ENCODE data around the gene LRCOL1.

Gene LRCOL1

DNA sequence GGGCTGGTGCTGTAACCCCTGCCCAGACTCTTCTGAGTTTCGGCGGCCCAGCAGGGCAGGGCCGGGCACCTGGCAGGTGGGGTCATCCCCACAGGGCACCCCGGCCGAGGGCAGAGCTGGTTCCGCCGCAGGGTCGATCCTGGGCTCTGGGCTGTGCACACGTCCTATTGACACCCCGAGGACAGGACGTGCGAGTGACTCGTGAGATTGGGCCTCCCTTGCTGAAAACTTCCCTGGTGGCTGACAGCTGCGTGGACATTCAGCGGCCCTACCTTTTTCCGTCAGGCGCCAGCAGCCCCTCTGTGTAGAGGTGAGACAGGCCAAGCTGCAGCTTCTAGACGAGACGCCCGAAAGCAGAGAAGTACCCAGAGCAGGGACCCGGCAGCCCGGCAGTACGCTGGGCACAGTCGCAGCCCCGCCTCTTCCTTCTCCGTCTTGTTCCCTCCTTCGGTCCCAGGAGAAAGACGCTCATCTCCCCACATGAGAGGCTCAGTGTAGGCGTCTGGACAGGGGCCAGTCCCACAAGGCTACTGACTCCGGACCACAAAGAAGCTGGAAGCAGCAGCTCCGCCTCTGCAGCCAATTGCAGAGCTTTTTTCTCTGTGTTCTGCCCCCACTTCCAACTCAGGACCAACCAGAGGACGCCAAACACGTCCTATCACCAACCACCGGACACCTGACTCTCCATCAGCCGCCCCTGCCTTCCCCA is at the start of gene LRCOL1:
TSS of gene LRCOL1 (minus strand) at position 532 of the 709 bp plus-strand sequence. CDS start 4,331 bp downstream, outside the sequence.
- no peak for TF ChIP-seq CTCF (IDR thresholded peaks at IDR 0.05; ENCODE audit: insufficient read depth, low read length, poor library complexity, severe bottlenecking)
- H3K27me3 ChIP-seq (replicated peaks; ENCODE audit: control insufficient read depth, insufficient read depth, low read length) = no peaks in the 10 kb centered on the region; the same call in 1 of the 2 replicates
- H3K36me3 ChIP-seq (ENCODE audit: control insufficient read depth, insufficient read depth, low read length) = no peaks in the 10 kb centered on the region
- no peak for DNase-seq (ENCODE audit: extremely low read depth, insufficient read length)
- no peak within 1 kb of the TSS for H3K4me3 ChIP-seq (replicated peaks; ENCODE audit: low read depth, low read length)

DNA sequence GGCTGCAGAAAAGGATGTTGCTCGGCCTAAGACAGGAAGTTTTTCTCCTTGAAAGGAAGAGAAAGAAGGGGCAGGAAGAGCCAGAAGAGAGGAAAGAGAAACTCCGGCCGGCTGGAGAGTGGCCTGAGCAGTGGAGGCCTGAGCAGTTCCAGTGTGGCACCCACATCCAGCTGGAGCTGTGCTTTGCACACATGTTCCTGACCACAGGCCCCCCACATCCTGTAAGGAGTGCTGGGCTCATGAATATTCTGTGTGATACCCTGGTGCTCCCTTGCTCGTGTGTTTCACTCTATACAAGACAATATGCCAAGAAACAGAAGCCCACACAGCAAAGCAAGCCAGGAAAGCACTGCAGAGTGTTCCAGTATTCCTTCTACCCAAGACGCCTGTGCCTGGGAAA is 49.7 kb upstream of the LRCOL1 start:
- H3K4me3 ChIP-seq (replicated peaks; ENCODE audit: low read depth, low read length) = no peak overlapping the region
- DNase-seq (ENCODE audit: extremely low read depth, insufficient read length) = no peak
- peaks cover 47% of the 10 kb centered on the region for H3K36me3 ChIP-seq (ENCODE audit: control insufficient read depth, insufficient read depth, low read length)
- TF ChIP-seq CTCF (IDR thresholded peaks at IDR 0.05; ENCODE audit: insufficient read depth, low read length, poor library complexity, severe bottlenecking) = no peak
- no peaks in the 10 kb centered on the region for H3K27me3 ChIP-seq (replicated peaks; ENCODE audit: control insufficient read depth, insufficient read depth, low read length)

DNA sequence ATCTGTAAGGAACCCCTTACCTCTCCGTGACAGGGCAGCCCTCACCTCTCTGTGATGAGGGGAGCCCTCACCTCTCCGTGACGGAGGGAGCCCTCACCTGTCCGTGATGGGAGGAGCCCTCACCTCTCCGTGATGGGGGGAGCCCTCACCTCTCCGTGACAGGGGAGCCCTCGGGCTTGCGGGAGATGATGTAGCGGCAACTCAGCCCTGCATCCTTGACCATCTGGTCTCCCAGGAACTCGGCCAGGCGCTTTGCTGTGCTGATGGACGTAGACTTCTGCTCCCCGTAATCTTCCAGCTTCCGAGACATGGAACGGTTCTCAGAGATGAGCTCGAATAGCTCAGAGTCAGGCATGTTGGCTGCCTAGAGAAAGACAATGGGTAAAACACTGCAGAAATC is 48.8 kb upstream of the LRCOL1 start:
- H3K4me3 ChIP-seq (replicated peaks; ENCODE audit: low read depth, low read length) = no peak overlapping the region
- H3K36me3 ChIP-seq (ENCODE audit: control insufficient read depth, insufficient read depth, low read length) = peaks cover 47% of the 10 kb centered on the region
- no peaks in the 10 kb centered on the region for H3K27me3 ChIP-seq (replicated peaks; ENCODE audit: control insufficient read depth, insufficient read depth, low read length)
- TF ChIP-seq CTCF (IDR thresholded peaks at IDR 0.05; ENCODE audit: insufficient read depth, low read length, poor library complexity, severe bottlenecking) = no peak
- no peak for DNase-seq (ENCODE audit: extremely low read depth, insufficient read length)

- Histone ChIP-seq H3K36me3 (ENCODE audit: control insufficient read depth, insufficient read depth, low read length) (peaks cover 46% of the 10 kb centered on the region), H3K27me3 (replicated peaks; ENCODE audit: control insufficient read depth, insufficient read depth, low read length) (no peaks in the 10 kb centered on the region), H3K4me3 (replicated peaks; ENCODE audit: low read depth, low read length) (no peak overlapping the region)
- no peak for TF ChIP-seq CTCF (IDR thresholded peaks at IDR 0.05; ENCODE audit: insufficient read depth, low read length, poor library complexity, severe bottlenecking)
- DNase-seq (ENCODE audit: extremely low read depth, insufficient read length) = no peak
Observed at GRCh38 chr12:132658149-132658894, 47.9 kb upstream of the LRCOL1 start.

- peaks cover 38% of the 10 kb centered on the region for H3K36me3 ChIP-seq (ENCODE audit: control insufficient read depth, insufficient read depth, low read length)
- H3K27me3 ChIP-seq (replicated peaks; ENCODE audit: control insufficient read depth, insufficient read depth, low read length) = no peaks in the 10 kb centered on the region
- H3K4me3 ChIP-seq (replicated peaks; ENCODE audit: low read depth, low read length) = no peak overlapping the region
- TF ChIP-seq CTCF (IDR thresholded peaks at IDR 0.05; ENCODE audit: insufficient read depth, low read length, poor library complexity, severe bottlenecking) = no peak
- DNase-seq (ENCODE audit: extremely low read depth, insufficient read length) = no peak
Observed at GRCh38 chr12:132657004-132657727, 46.8 kb upstream of the LRCOL1 start.

Measured in GM06990 (cell line).